Activated CD4-positive, alpha-beta memory T cell treated with anti-CD3 and anti-CD28 coated beads for 36 hours (primary cell): Measurements from ENCODE around the gene LPCAT1. TPM values are rescaled to one million over a fixed set of nuclear protein-coding genes. Genes with fewer than 3 reads are reported as not detected.
"Not testable (repeated sequence)": the region's sequence is repeated elsewhere in the genome, so short reads cannot be mapped to it uniquely, and the experiment has no call there.

Source experiments
- CTCF ChIA-PET: fragments of 350-600 bp; sonication (Branson Sonifier 250); formaldehyde crosslinking; loops from one replicate; lab custom pipeline; 2021; ENCODE audit warnings: antibody characterized with exemption, inconsistent platforms; lab: Charles Lee
- POLR2A ChIA-PET: fragments of 350-600 bp; sonication (Branson Sonifier 250); formaldehyde crosslinking; loops from one replicate; lab custom pipeline; 2021; ENCODE audit warnings: antibody characterized with exemption; lab: Charles Lee
- DNase-seq: peaks from one replicate; pipeline ENCODE4 v3.0.0-alpha.2; 2020
- H3K27ac Mint-ChIP-seq: one replicate; pipeline ENCODE4 v1.8.0; 2021; ENCODE audit warnings: mixed read lengths
- H3K27me3 Mint-ChIP-seq: one replicate; pipeline ENCODE4 v1.8.0; 2021; ENCODE audit warnings: mixed read lengths
- H3K36me3 Mint-ChIP-seq: one replicate; pipeline ENCODE4 v1.8.0; 2021; ENCODE audit warnings: mixed read lengths
- H3K4me1 Mint-ChIP-seq: one replicate; pipeline ENCODE4 v1.8.0; 2021; ENCODE audit warnings: low read depth, mixed read lengths
- H3K4me3 Mint-ChIP-seq: one replicate; pipeline ENCODE4 v1.8.0; 2021; ENCODE audit warnings: mild to moderate bottlenecking, mixed read lengths
- H3K9me3 Mint-ChIP-seq: one replicate; pipeline ENCODE4 v1.8.0; 2021; ENCODE audit warnings: mixed read lengths
- intact Hi-C: fragments of 100-400 bp; cut with micrococcal nuclease; formaldehyde crosslinking; loops from one replicate; pipeline ENCODE4 v1.15.1; 2023
- total RNA-seq, 2 experiments: library from RNA; stranded (reverse); gene quantifications; one replicate each; pipeline ENCODE4 v1.2.3, GENCODE V29; 2021

Gene LPCAT1
- total RNA-seq, 2 experiments from 2014 or later, result 48.4 to 51.4 TPM

DNA sequence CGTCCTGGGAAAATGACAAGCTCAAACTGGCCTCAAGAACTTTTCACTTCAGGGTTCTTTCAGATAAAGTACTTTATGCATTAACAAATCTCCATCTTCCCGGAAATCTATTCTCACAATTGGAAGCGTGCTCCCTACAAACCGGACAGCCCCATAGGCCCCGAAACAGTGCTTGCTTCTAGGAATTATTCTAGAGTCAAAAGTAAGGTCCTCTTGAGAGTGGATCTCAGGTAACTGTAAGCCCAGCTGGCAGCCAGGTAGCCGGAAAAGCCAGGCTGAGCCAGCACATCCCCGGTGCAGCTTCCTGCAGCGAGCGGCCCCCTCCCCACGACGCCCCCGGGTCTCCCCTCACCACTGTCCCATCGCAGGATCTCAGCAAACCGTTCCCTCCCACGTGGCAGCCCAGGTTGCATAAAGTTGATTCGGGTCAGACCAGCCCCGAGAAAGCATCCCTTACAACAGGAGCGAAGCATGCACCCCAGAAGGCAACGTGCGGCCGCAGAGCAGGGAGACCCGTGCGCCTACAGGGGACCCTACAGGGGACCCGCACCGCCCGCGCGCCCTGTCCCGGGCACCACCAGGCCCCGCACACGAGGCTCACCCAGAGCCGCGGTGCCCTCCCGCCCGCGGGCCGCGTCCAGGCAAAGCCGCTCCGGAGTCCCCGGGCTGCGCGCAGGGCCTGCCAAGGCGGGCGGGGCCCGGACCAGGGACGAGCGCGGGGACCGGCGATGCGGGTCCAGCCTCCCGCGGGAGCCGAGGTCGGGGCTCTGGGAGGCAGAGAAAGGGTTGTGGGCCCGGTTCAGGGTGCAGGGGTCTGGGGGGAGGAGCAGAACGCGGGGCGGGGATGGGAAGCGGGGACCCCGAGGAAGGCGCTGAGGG lies 920 bp downstream of the LPCAT1 start:
- Mint-ChIP-seq H3K27me3 (no peaks in the 10 kb centered on the region), H3K4me3 (peak overlapping the region; percentile 86), H3K4me1 (peaks cover 39% of the 10 kb centered on the region), H3K36me3 (peaks cover 9% of the 10 kb centered on the region), H3K9me3 (no peaks in the 10 kb centered on the region), H3K27ac (peak overlapping the region; percentile 66)
- DNase-seq, result peak; percentile 26
- intact Hi-C loops, result loop anchor here (2.0 to 5.0 kb wide), 2 partner anchors 34 to 269 kb away; no protein-coding TSS in a partner anchor
- ChIA-PET CTCF (interaction anchor here (1.1 to 1.2 kb wide), 2 partner anchors 13 to 143 kb away, joined by 3 to 5 read pairs; no protein-coding TSS in a partner anchor), POLR2A (interaction anchor here (1.3 kb wide), 1 partner anchor 14 kb away, joined by 8 read pairs; no protein-coding TSS in a partner anchor)

- POLR2A ChIA-PET, result no interaction called here
- peaks cover 12% of the 10 kb centered on the region for H3K36me3 Mint-ChIP-seq
- H3K4me1 Mint-ChIP-seq, result peaks cover 41% of the 10 kb centered on the region
- H3K9me3 Mint-ChIP-seq, result no peaks in the 10 kb centered on the region
- CTCF ChIA-PET, result interaction anchor here (0.7 kb wide), 1 partner anchor 123 kb away, joined by 3 read pairs; no protein-coding TSS in a partner anchor
- H3K4me3 Mint-ChIP-seq, result peak overlapping the region; percentile 86
- intact Hi-C loops, result loop anchor here (2.0 to 5.0 kb wide), 2 partner anchors 33 to 270 kb away; no protein-coding TSS in a partner anchor
- no peak for DNase-seq
- no peak overlapping the region for H3K27ac Mint-ChIP-seq
- no peaks in the 10 kb centered on the region for H3K27me3 Mint-ChIP-seq
Observed at GRCh38 chr5:1521671-1522600, 1.8 kb downstream of the LPCAT1 start.

DNA sequence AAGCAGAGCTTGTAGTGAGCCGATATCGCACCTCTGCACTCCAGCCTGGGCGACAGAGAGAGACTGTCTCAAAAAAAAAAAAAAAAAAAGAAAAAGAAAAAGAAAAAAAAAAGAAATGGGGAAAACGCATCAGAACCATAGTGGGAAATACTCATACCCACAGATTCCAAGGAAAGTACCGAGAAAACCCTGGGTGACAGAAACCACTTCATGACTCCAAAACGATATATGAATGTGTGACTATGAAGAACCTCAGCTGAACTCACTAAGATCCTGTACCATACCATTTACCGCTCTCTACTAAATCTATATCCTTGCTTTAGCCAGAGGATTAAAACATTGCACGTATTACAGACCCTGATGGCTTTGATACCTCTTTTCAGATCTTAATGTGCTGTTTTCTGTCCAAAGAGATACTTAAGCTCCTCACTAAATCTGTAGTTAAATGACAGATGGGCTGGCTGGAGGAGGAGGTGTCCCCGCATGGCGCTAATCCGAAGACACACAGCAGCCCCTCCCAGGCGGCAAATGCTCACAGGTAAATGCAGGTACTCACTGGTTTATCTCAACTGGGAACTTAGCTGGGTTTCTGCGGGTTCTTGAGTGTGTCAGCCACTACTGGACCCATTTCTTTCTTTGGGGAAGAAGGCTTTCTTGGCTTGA lies 2.8 kb downstream of the LPCAT1 start:
- POLR2A ChIA-PET, result no interaction called here
- H3K27me3 Mint-ChIP-seq, result no peaks in the 10 kb centered on the region
- CTCF ChIA-PET, result interaction anchor here (0.7 kb wide), 1 partner anchor 124 kb away, joined by 3 read pairs; no protein-coding TSS in a partner anchor
- intact Hi-C loops, result loop anchor here (5.0 kb wide), 1 partner anchor 271 kb away; no protein-coding TSS in a partner anchor
- no peaks in the 10 kb centered on the region for H3K9me3 Mint-ChIP-seq
- H3K4me1 Mint-ChIP-seq, result peaks cover 47% of the 10 kb centered on the region
- peaks cover 12% of the 10 kb centered on the region for H3K36me3 Mint-ChIP-seq
- no peak for DNase-seq
- no peak overlapping the region for H3K27ac Mint-ChIP-seq
- no peak overlapping the region for H3K4me3 Mint-ChIP-seq

DNA sequence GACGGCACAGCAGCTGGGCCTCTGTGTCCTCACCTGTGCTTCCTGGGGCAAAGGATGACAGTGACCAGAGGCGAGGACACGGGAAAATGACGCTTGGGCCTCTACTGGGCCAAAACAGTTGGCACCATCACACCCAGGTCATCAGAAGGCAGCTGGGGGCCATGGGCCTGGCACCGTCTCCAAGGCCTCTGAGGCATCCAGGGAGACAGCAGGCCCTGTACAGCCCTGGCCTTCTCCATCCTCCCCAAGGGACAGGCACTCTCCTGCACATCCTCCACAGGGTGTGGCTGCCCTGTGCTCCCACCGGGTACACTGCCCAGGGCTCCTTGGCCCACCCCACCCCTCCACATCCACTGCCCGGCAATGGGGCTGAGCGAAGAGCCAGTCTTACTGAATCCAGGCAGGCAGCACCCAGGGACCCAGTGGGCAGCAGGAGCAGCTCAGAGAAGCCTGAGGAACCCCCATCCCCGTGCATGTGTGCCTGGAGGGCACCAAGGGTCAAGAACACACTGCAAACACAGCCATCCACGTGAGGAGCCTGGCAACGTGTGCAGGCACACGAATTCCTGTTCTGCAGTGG lies 4.0 kb downstream of the LPCAT1 start:
- CTCF ChIA-PET, result no interaction called here
- intact Hi-C loops, result loop anchor here (5.0 kb wide), 1 partner anchor 273 kb away; no protein-coding TSS in a partner anchor
- POLR2A ChIA-PET, result no interaction called here
- Mint-ChIP-seq H3K36me3 (peaks cover 12% of the 10 kb centered on the region), H3K4me1 (peaks cover 51% of the 10 kb centered on the region), H3K27me3 (no peaks in the 10 kb centered on the region), H3K9me3 (no peaks in the 10 kb centered on the region), H3K27ac (no peak overlapping the region), H3K4me3 (no peak overlapping the region)
- DNase-seq, result no peak

GRCh38 chr5:1517838-1518237 lies 5.9 kb downstream of the LPCAT1 start:
- DNase-seq, result no peak

DNA sequence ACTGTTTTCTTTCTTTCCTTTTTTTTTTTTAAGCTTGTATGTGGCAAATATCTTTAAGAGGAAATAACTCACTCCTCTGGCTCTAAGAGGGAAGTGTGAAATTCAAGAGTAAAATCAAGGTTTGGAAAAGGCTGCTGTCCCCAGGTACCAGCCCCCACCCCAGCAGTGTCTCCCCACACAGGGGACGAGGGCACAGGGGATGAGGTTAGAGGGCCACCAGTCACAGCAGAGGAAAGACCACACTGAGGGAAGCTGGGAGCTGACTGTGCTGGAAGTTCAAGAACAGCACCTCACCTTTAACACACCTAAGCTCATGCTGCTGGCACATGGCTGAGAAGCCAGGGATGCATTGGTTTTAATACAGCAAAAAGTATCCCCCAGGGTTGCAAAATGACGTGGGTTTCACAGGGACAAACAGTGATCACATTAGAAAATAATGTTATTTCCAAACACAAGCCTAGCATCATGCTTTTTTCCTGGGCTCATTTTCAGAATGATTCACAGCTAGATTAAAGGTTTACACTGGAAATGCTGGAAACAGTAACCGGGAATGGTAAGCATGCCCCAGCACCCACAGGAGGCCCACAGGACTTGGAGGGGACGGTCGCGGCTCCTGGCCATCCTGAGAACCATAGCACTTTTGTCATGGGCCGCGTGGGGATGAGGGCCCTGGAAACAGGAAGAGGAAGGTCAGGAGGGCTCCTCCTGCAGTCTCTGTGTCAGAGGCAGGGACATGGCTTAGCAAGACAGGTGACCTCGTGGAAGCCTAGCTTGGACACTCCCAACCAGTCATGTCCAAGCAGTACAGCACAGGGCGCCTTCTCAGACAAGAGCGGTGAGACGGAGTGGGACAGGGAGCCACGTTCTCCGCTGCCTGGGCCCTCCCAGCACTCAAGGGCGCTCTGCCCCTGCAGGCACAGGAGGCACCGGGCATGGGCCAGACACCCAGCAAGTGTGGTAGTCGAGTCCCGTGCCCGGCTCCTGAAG lies 6.9 kb downstream of the LPCAT1 start:
- H3K9me3 Mint-ChIP-seq, result no peaks in the 10 kb centered on the region
- DNase-seq, result peak; percentile 5

More at GRCh38 chr5:1517838-1518237, 5.9 kb downstream of the LPCAT1 start:
- intact Hi-C loops, result no loop called here
- H3K9me3 Mint-ChIP-seq, result no peaks in the 10 kb centered on the region
- H3K4me3 Mint-ChIP-seq, result no peak overlapping the region
- H3K27me3 Mint-ChIP-seq, result no peaks in the 10 kb centered on the region
- no peak overlapping the region for H3K27ac Mint-ChIP-seq
- CTCF ChIA-PET, result no interaction called here
- H3K4me1 Mint-ChIP-seq, result peaks cover 50% of the 10 kb centered on the region
- POLR2A ChIA-PET, result no interaction called here
- H3K36me3 Mint-ChIP-seq, result peaks cover 12% of the 10 kb centered on the region

DNA sequence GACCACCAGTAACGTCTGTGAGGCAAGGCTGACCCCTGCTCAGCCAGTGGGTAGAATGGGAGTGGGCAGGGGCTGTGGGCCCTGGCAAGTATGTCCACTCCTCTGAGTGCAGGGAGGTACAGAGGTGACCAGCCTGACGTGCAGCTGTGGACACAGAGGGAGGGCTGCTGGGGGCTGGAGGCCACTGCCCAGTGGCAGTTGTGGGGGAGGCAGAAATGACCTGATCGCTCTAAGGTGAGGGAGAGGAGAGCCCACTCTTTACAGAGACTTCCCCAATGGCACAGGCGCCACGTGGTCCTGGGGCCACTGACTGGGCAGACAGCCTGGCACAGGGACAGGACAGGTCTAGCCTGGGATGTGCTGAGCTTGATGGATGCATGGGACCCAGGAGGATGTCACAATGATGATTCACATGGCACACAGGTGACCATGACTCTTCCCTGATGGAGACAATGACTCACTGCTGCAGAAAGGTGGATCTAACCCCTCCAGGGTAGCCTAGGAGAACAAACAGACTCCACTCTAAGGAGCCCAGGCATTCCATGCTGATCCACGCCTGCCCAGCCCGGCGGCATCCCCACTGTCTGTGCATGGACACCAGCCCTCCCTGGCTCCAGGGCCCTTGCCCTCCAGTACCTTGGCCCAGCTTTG lies 7.7 kb downstream of the LPCAT1 start:
- Mint-ChIP-seq H3K36me3 (peaks cover 9% of the 10 kb centered on the region), H3K27ac (no peak overlapping the region), H3K4me3 (no peak overlapping the region), H3K9me3 (no peaks in the 10 kb centered on the region), H3K4me1 (peaks cover 34% of the 10 kb centered on the region), H3K27me3 (no peaks in the 10 kb centered on the region)
- DNase-seq, result peak; percentile 21
- intact Hi-C loops, result no loop called here
- ChIA-PET CTCF (interaction anchor here (0.9 kb wide), 1 partner anchor 349 kb away, joined by 3 read pairs; no protein-coding TSS in a partner anchor), POLR2A (no interaction called here)

More for the DNA sequence above, 6.9 kb downstream of the LPCAT1 start:
- Mint-ChIP-seq H3K27ac (peak overlapping the region; percentile 13), H3K4me3 (no peak overlapping the region), H3K4me1 (peaks cover 43% of the 10 kb centered on the region), H3K36me3 (peaks cover 11% of the 10 kb centered on the region), H3K27me3 (no peaks in the 10 kb centered on the region)
- intact Hi-C loops, result no loop called here
- ChIA-PET CTCF (interaction anchor here (0.9 kb wide), 1 partner anchor 350 kb away, joined by 3 read pairs; no protein-coding TSS in a partner anchor), POLR2A (no interaction called here)

- Mint-ChIP-seq H3K9me3 (no peaks in the 10 kb centered on the region), H3K27ac (no peak overlapping the region), H3K4me1 (peaks cover 32% of the 10 kb centered on the region), H3K36me3 (peaks cover 6% of the 10 kb centered on the region), H3K27me3 (no peaks in the 10 kb centered on the region), H3K4me3 (no peak overlapping the region)
- CTCF ChIA-PET, result no interaction called here
- peak; percentile 4 for DNase-seq
- POLR2A ChIA-PET, result no interaction called here
- intact Hi-C loops, result no loop called here
Observed at GRCh38 chr5:1515311-1515920, 8.3 kb downstream of the LPCAT1 start.

GRCh38 chr5:1514819-1515310 lies 8.9 kb downstream of the LPCAT1 start:
- H3K4me3 Mint-ChIP-seq, CTCF ChIA-PET, H3K27ac Mint-ChIP-seq, H3K27me3 Mint-ChIP-seq, H3K9me3 Mint-ChIP-seq, H3K36me3 Mint-ChIP-seq, intact Hi-C loops, POLR2A ChIA-PET: not testable (repeated sequence)
- H3K4me1 Mint-ChIP-seq, result peaks cover 29% of the 10 kb centered on the region
- peak; percentile 3 for DNase-seq
